ENCODE results near the gene SVOPL.

SVOPL gene

GRCh38 chr7:138559448-138559847 lies 141.7 kb downstream of the SVOPL start:
- H2BK12ac ChIP-seq (ENCODE audit: low read length in 2 of 2): no peak overlapping the region
- H3K4ac ChIP-seq (ENCODE audit: low read depth in 1 of 2, low read length in 2 of 2): no peak overlapping the region
- H3K27me3 ChIP-seq (ENCODE audit: control insufficient read depth in 1 of 2, insufficient read depth in 1 of 2, low read length in 2 of 2): no peaks in the 10 kb centered on the region
- no peak overlapping the region for H2BK120ac ChIP-seq (ENCODE audit: low read depth, low read length)
- no peak overlapping the region for H2BK5ac ChIP-seq (ENCODE audit: low read depth, low read length, poor library complexity, severe bottlenecking)
- peaks cover 78 to 96% of the 10 kb centered on the region in 2 experiments for H3K36me3 ChIP-seq (ENCODE audit: control insufficient read depth in 1 of 2, insufficient read depth in 2 of 2, low read depth in 1 of 2, low read length in 2 of 2)
- no peak overlapping the region for H3K4me2 ChIP-seq (ENCODE audit: low read length, poor library complexity, severe bottlenecking)
- no peak overlapping the region for H3K27ac ChIP-seq (ENCODE audit: low read length, poor library complexity, severe bottlenecking)
- H4K91ac ChIP-seq (ENCODE audit: low read length): no peak overlapping the region
- no peak overlapping the region for H4K8ac ChIP-seq (ENCODE audit: low read length)
- no peaks in the 10 kb centered on the region for H3K4me1 ChIP-seq (ENCODE audit: control insufficient read depth, insufficient read depth, low read depth, low read length)
- H2AK5ac ChIP-seq (ENCODE audit: low read length, severe bottlenecking): no peak overlapping the region
- no peak overlapping the region for H3K18ac ChIP-seq (ENCODE audit: low read depth in 1 of 2, low read length in 2 of 2)
- H2AFZ ChIP-seq (ENCODE audit: low read depth, low read length): no peak overlapping the region
- H2BK15ac ChIP-seq (ENCODE audit: low read depth, poor library complexity, severe bottlenecking): no peak overlapping the region
- H3K23ac ChIP-seq (ENCODE audit: low read length in 2 of 2): no peak overlapping the region
- H3K4me3 ChIP-seq (ENCODE audit: insufficient read depth in 1 of 2, low read depth in 1 of 2, low read length in 2 of 2): peak overlapping the region in 1 of 2 experiments; percentile 18
- H3K79me1 ChIP-seq (replicated peaks; ENCODE audit: low read length, poor library complexity, severe bottlenecking): peaks cover 60% of the 10 kb centered on the region
- H3K9me3 ChIP-seq (ENCODE audit: control insufficient read depth, low read length): peaks cover 95% of the 10 kb centered on the region
- no peak overlapping the region for H3K14ac ChIP-seq (ENCODE audit: low read length in 2 of 2)
- no peak for DNase-seq
- 98% methylated on average over 5 of the region's 5 CpGs for WGBS
- no peak overlapping the region for H3K9ac ChIP-seq (ENCODE audit: low read length)

- 98% methylated on average over 2 of the region's 3 CpGs for WGBS
- H3K27me3 ChIP-seq (ENCODE audit: control insufficient read depth in 1 of 2, insufficient read depth in 1 of 2, low read length in 2 of 2): no peaks in the 10 kb centered on the region
- H2AFZ ChIP-seq (ENCODE audit: low read depth, low read length): no peak overlapping the region
- H3K27ac ChIP-seq (ENCODE audit: low read length, poor library complexity, severe bottlenecking): no peak overlapping the region
- peaks cover 43% of the 10 kb centered on the region for H3K79me1 ChIP-seq (replicated peaks; ENCODE audit: low read length, poor library complexity, severe bottlenecking)
- no peak overlapping the region for H3K18ac ChIP-seq (ENCODE audit: low read depth in 1 of 2, low read length in 2 of 2)
- H3K4me2 ChIP-seq (ENCODE audit: low read length, poor library complexity, severe bottlenecking): no peak overlapping the region
- H3K14ac ChIP-seq (ENCODE audit: low read length in 2 of 2): no peak overlapping the region
- no peak overlapping the region for H2BK15ac ChIP-seq (ENCODE audit: low read depth, poor library complexity, severe bottlenecking)
- H3K36me3 ChIP-seq (ENCODE audit: control insufficient read depth in 1 of 2, insufficient read depth in 2 of 2, low read depth in 1 of 2, low read length in 2 of 2): peaks cover 58 to 96% of the 10 kb centered on the region in 2 experiments
- no peak overlapping the region for H2BK5ac ChIP-seq (ENCODE audit: low read depth, low read length, poor library complexity, severe bottlenecking)
- no peak overlapping the region for H3K9ac ChIP-seq (ENCODE audit: low read length)
- no peak overlapping the region for H3K4ac ChIP-seq (ENCODE audit: low read depth in 1 of 2, low read length in 2 of 2)
- H4K91ac ChIP-seq (ENCODE audit: low read length): no peak overlapping the region
- no peak overlapping the region for H2AK5ac ChIP-seq (ENCODE audit: low read length, severe bottlenecking)
- no peak overlapping the region for H2BK12ac ChIP-seq (ENCODE audit: low read length in 2 of 2)
- peak; percentile 16 for DNase-seq
- H3K23ac ChIP-seq (ENCODE audit: low read length in 2 of 2): no peak overlapping the region
- H2BK120ac ChIP-seq (ENCODE audit: low read depth, low read length): no peak overlapping the region
- H4K8ac ChIP-seq (ENCODE audit: low read length): no peak overlapping the region
- H3K4me1 ChIP-seq (ENCODE audit: control insufficient read depth, insufficient read depth, low read depth, low read length): no peaks in the 10 kb centered on the region
- peak overlapping the region in 1 of 2 experiments; percentile 44 for H3K4me3 ChIP-seq (ENCODE audit: insufficient read depth in 1 of 2, low read depth in 1 of 2, low read length in 2 of 2)
- peaks cover 98% of the 10 kb centered on the region for H3K9me3 ChIP-seq (ENCODE audit: control insufficient read depth, low read length)
Observed at GRCh38 chr7:138556771-138557484, 144.2 kb downstream of the SVOPL start.

GRCh38 chr7:138555684-138556083 lies 145.5 kb downstream of the SVOPL start:
- no peaks in the 10 kb centered on the region for H3K4me1 ChIP-seq (ENCODE audit: control insufficient read depth, insufficient read depth, low read depth, low read length)
- no peak overlapping the region for H3K9ac ChIP-seq (ENCODE audit: low read length)

GRCh38 chr7:138554674-138555073 lies 146.5 kb downstream of the SVOPL start:
- Histone ChIP-seq H2AFZ (ENCODE audit: low read depth, low read length) (no peak overlapping the region), H2BK5ac (ENCODE audit: low read depth, low read length, poor library complexity, severe bottlenecking) (no peak overlapping the region), H3K9me3 (ENCODE audit: control insufficient read depth, low read length) (peaks cover 86% of the 10 kb centered on the region), H3K14ac (ENCODE audit: low read length in 2 of 2) (no peak overlapping the region), H3K4me1 (ENCODE audit: control insufficient read depth, insufficient read depth, low read depth, low read length) (no peaks in the 10 kb centered on the region), H3K9ac (ENCODE audit: low read length) (no peak overlapping the region), H3K27me3 (ENCODE audit: control insufficient read depth in 1 of 2, insufficient read depth in 1 of 2, low read length in 2 of 2) (no peaks in the 10 kb centered on the region), H2BK120ac (ENCODE audit: low read depth, low read length) (no peak overlapping the region), H3K79me1 (replicated peaks; ENCODE audit: low read length, poor library complexity, severe bottlenecking) (peaks cover 32% of the 10 kb centered on the region), H3K27ac (ENCODE audit: low read length, poor library complexity, severe bottlenecking) (no peak overlapping the region), H2BK15ac (ENCODE audit: low read depth, poor library complexity, severe bottlenecking) (no peak overlapping the region), H3K18ac (ENCODE audit: low read depth in 1 of 2, low read length in 2 of 2) (no peak overlapping the region), H4K91ac (ENCODE audit: low read length) (no peak overlapping the region), H2AK5ac (ENCODE audit: low read length, severe bottlenecking) (no peak overlapping the region), H3K4me2 (ENCODE audit: low read length, poor library complexity, severe bottlenecking) (no peak overlapping the region), H3K23ac (ENCODE audit: low read length in 2 of 2) (no peak overlapping the region), H3K4me3 (ENCODE audit: insufficient read depth in 1 of 2, low read depth in 1 of 2, low read length in 2 of 2) (peak overlapping the region in 1 of 2 experiments; percentile 25), H3K36me3 (ENCODE audit: control insufficient read depth in 1 of 2, insufficient read depth in 2 of 2, low read depth in 1 of 2, low read length in 2 of 2) (peaks cover 45 to 86% of the 10 kb centered on the region in 2 experiments), H2BK12ac (ENCODE audit: low read length in 2 of 2) (no peak overlapping the region), H4K8ac (ENCODE audit: low read length) (no peak overlapping the region), H3K4ac (ENCODE audit: low read depth in 1 of 2, low read length in 2 of 2) (no peak overlapping the region)
- 91% methylated on average over 3 of the region's 4 CpGs for WGBS
- DNase-seq: no peak

More at GRCh38 chr7:138555684-138556083, 145.5 kb downstream of the SVOPL start:
- Histone ChIP-seq H3K36me3 (ENCODE audit: control insufficient read depth in 1 of 2, insufficient read depth in 2 of 2, low read depth in 1 of 2, low read length in 2 of 2) (peaks cover 51 to 96% of the 10 kb centered on the region in 2 experiments), H3K27ac (ENCODE audit: low read length, poor library complexity, severe bottlenecking) (no peak overlapping the region), H3K4me3 (ENCODE audit: insufficient read depth in 1 of 2, low read depth in 1 of 2, low read length in 2 of 2) (no peak overlapping the region), H4K8ac (ENCODE audit: low read length) (no peak overlapping the region), H4K91ac (ENCODE audit: low read length) (no peak overlapping the region), H2AK5ac (ENCODE audit: low read length, severe bottlenecking) (no peak overlapping the region), H3K9me3 (ENCODE audit: control insufficient read depth, low read length) (peaks cover 97% of the 10 kb centered on the region), H2BK120ac (ENCODE audit: low read depth, low read length) (no peak overlapping the region), H3K27me3 (ENCODE audit: control insufficient read depth in 1 of 2, insufficient read depth in 1 of 2, low read length in 2 of 2) (no peaks in the 10 kb centered on the region), H3K18ac (ENCODE audit: low read depth in 1 of 2, low read length in 2 of 2) (no peak overlapping the region), H2BK15ac (ENCODE audit: low read depth, poor library complexity, severe bottlenecking) (no peak overlapping the region), H3K4me2 (ENCODE audit: low read length, poor library complexity, severe bottlenecking) (no peak overlapping the region), H3K79me1 (replicated peaks; ENCODE audit: low read length, poor library complexity, severe bottlenecking) (peaks cover 37% of the 10 kb centered on the region), H3K23ac (ENCODE audit: low read length in 2 of 2) (no peak overlapping the region), H3K4ac (ENCODE audit: low read depth in 1 of 2, low read length in 2 of 2) (no peak overlapping the region), H2AFZ (ENCODE audit: low read depth, low read length) (no peak overlapping the region), H3K14ac (ENCODE audit: low read length in 2 of 2) (no peak overlapping the region), H2BK5ac (ENCODE audit: low read depth, low read length, poor library complexity, severe bottlenecking) (no peak overlapping the region), H2BK12ac (ENCODE audit: low read length in 2 of 2) (no peak overlapping the region)
- 100% methylated on average over 1 of the region's 4 CpGs for WGBS
- no peak for DNase-seq

Data from mesenchymal stem cell (in vitro differentiated cells and primary cell).